ENCODE measurements around the gene SVIL. TPM values are rescaled to one million over a fixed set of nuclear protein-coding genes. Genes with fewer than 3 reads are reported as not detected.

SVIL gene
- polyA plus RNA-seq, 1 donor (not counting 4 experiments of a cell fraction or from before 2014, with no cell fraction given) = 16.2 TPM

DNA sequence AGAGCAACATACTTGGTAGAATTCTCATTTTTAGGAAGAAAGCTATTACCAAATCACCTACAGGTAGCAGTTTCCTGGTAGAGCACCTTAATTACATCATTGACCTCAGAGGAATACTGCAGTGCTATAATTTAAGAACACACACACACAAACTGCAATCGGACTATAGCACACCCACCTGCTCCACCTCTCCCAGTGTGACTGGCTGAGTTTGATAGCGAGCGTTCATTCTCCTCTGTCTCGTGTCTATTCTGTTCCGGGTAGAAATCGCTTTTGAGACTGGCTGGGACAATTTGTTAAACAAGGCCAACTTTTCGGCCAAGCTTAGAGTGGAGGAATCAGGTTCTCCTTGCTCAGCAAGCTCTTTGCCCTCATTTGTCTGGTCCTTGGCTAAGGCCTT, 110.5 kb downstream of the SVIL start:
- DNase-seq (ENCODE audit: low read depth, low spot score) (no peak), FAIRE-seq (no peak)
- dilution Hi-C loops (cut with MboI; ENCODE audit: extremely low pct_ligation_motif_present, low sequenced_read_pairs) = no loop called here
- no peaks in the 10 kb centered on the region for H3K4me1 ChIP-seq (ENCODE audit: control insufficient read depth, extremely low read depth, insufficient read depth, low read length)
- H3K27me3 ChIP-seq (ENCODE audit: control insufficient read depth, extremely low read depth, insufficient read depth, low read length) = no peaks in the 10 kb centered on the region
- no peak overlapping the region for H2AFZ ChIP-seq (ENCODE audit: control insufficient read depth, low read length)
- no peaks in the 10 kb centered on the region for H3K9me1 ChIP-seq (ENCODE audit: control insufficient read depth, extremely low read depth, insufficient read depth, low read length)
- H3K27ac ChIP-seq (ENCODE audit: control insufficient read depth, insufficient read depth, low read length) = no peak overlapping the region
- no peak overlapping the region for H3K9ac ChIP-seq (ENCODE audit: control insufficient read depth, extremely low read depth, insufficient read depth, low read length)
- no peaks in the 10 kb centered on the region for H3K9me3 ChIP-seq (ENCODE audit: control insufficient read depth, low read depth, low read length)
- no peak overlapping the region for H3K4me3 ChIP-seq (ENCODE audit: control insufficient read depth in 2 of 3, extremely low read depth in 1 of 3, insufficient read depth in 2 of 3, low read depth in 1 of 3, low read length in 3 of 3)
- peaks cover 17 to 25% of the 10 kb centered on the region in 2 experiments for H3K36me3 ChIP-seq (ENCODE audit: control insufficient read depth in 2 of 2, extremely low read depth in 1 of 2, insufficient read depth in 2 of 2, low read length in 2 of 2)
- TF ChIP-seq EZH2 (IDR thresholded peaks at IDR 0.05; ENCODE audit: low read length) = no peak
- TF ChIP-seq, protein P1, sequence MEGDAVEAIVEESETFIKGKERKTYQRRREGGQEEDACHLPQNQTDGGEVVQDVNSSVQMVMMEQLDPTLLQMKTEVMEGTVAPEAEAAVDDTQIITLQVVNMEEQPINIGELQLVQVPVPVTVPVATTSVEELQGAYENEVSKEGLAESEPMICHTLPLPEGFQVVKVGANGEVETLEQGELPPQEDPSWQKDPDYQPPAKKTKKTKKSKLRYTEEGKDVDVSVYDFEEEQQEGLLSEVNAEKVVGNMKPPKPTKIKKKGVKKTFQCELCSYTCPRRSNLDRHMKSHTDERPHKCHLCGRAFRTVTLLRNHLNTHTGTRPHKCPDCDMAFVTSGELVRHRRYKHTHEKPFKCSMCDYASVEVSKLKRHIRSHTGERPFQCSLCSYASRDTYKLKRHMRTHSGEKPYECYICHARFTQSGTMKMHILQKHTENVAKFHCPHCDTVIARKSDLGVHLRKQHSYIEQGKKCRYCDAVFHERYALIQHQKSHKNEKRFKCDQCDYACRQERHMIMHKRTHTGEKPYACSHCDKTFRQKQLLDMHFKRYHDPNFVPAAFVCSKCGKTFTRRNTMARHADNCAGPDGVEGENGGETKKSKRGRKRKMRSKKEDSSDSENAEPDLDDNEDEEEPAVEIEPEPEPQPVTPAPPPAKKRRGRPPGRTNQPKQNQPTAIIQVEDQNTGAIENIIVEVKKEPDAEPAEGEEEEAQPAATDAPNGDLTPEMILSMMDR (optimal IDR thresholded peaks at IDR 0.05 in 1 of 3, IDR thresholded peaks at IDR 0.05 in 1 of 3, conservative IDR thresholded peaks at IDR 0.05 in 1 of 3; ENCODE audit: extremely low read depth in 1 of 3, insufficient read depth in 2 of 3, low read length in 3 of 3) = no peak
- no peaks in the 10 kb centered on the region for H3K79me2 ChIP-seq (ENCODE audit: control insufficient read depth, insufficient read depth, low read length)
- H4K20me1 ChIP-seq (ENCODE audit: control insufficient read depth, extremely low read depth, insufficient read depth, low read length) = no peaks in the 10 kb centered on the region
- no peak overlapping the region for H3K4me2 ChIP-seq (ENCODE audit: control insufficient read depth, extremely low read depth, insufficient read depth, low read depth, low read length)

DNA sequence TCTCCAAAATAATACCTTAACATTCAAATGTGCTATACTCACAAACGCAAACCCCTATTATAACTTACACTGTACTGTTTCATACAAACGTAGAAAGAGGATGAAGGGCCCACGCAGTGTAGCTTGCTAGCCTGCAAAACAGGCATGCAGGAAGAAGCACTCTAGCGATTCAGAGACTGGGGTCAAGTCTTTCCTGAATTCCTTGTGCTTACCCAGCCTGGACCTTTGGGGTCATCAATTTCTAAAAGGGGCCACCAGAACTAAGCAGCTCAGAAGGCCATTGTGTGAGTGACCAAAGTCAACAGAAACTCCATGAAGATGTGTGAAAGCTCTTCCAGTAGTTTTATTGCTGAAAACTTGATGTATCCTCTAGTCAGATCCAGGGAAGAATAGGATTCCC, 111.9 kb downstream of the SVIL start:
- Histone ChIP-seq H4K20me1 (ENCODE audit: control insufficient read depth, extremely low read depth, insufficient read depth, low read length) (no peaks in the 10 kb centered on the region), H3K9me1 (ENCODE audit: control insufficient read depth, extremely low read depth, insufficient read depth, low read length) (no peaks in the 10 kb centered on the region), H2AFZ (ENCODE audit: control insufficient read depth, low read length) (no peak overlapping the region), H3K4me2 (ENCODE audit: control insufficient read depth, extremely low read depth, insufficient read depth, low read depth, low read length) (no peak overlapping the region), H3K4me1 (ENCODE audit: control insufficient read depth, extremely low read depth, insufficient read depth, low read length) (no peaks in the 10 kb centered on the region), H3K9me3 (ENCODE audit: control insufficient read depth, low read depth, low read length) (no peaks in the 10 kb centered on the region), H3K36me3 (ENCODE audit: control insufficient read depth in 2 of 2, extremely low read depth in 1 of 2, insufficient read depth in 2 of 2, low read length in 2 of 2) (peaks cover 21 to 23% of the 10 kb centered on the region in 2 experiments), H3K79me2 (ENCODE audit: control insufficient read depth, insufficient read depth, low read length) (no peaks in the 10 kb centered on the region), H3K27me3 (ENCODE audit: control insufficient read depth, extremely low read depth, insufficient read depth, low read length) (no peaks in the 10 kb centered on the region), H3K9ac (ENCODE audit: control insufficient read depth, extremely low read depth, insufficient read depth, low read length) (no peak overlapping the region), H3K4me3 (ENCODE audit: control insufficient read depth in 2 of 3, extremely low read depth in 1 of 3, insufficient read depth in 2 of 3, low read depth in 1 of 3, low read length in 3 of 3) (no peak overlapping the region), H3K27ac (ENCODE audit: control insufficient read depth, insufficient read depth, low read length) (no peak overlapping the region)
- dilution Hi-C loops (cut with MboI; ENCODE audit: extremely low pct_ligation_motif_present, low sequenced_read_pairs) = no loop called here
- no peak for TF ChIP-seq EZH2 (IDR thresholded peaks at IDR 0.05; ENCODE audit: low read length)
- TF ChIP-seq, protein P1 (optimal IDR thresholded peaks at IDR 0.05 in 1 of 3, IDR thresholded peaks at IDR 0.05 in 1 of 3, conservative IDR thresholded peaks at IDR 0.05 in 1 of 3; ENCODE audit: extremely low read depth in 1 of 3, insufficient read depth in 2 of 3, low read length in 3 of 3) = no peak
- no peak for FAIRE-seq
- no peak for DNase-seq (ENCODE audit: low read depth, low spot score)

Data from keratinocyte (primary cell).